Measurements from ENCODE around the gene INSL3.
"Not testable (repeated sequence)": the region's sequence is repeated elsewhere in the genome, so short reads cannot be mapped to it uniquely, and the experiment has no call there.

INSL3 gene

DNA sequence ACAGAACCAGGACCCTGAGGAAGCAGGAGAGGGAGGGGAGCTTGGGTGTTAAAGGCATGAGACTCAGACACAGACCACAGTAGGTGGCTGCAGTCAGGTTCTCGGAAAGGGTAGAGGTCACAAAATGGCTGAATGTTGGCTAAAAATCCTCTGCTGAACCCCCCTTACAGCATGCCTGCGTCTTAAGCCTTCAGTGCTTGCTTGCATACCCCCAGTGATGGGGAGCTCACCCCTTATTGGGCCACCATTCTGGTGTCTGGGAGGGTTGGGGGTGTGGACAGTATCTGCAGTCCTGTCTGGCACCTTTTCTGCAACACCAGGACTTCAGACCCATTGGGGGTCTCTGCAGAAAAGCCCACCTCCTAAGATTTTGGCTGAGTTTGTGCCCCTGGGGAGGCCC is 40.5 kb downstream of the INSL3 start:
- Histone ChIP-seq H3K4me1 (ENCODE audit: control insufficient read depth, low read length) (peaks cover 34% of the 10 kb centered on the region), H3K4me3 (ENCODE audit: low read length) (no peak overlapping the region), H3K79me2 (ENCODE audit: control insufficient read depth, low read length) (no peaks in the 10 kb centered on the region), H3K4me2 (ENCODE audit: low read length) (no peak overlapping the region), H3K9me2 (replicated peaks; ENCODE audit: control insufficient read depth, low read length) (no peaks in the 10 kb centered on the region), H3K9me3 (ENCODE audit: control insufficient read depth, insufficient read depth, low read length) (no peaks in the 10 kb centered on the region), H3F3A (ENCODE audit: control insufficient read depth, insufficient read depth) (peaks cover 2% of the 10 kb centered on the region), H3K36me3 (ENCODE audit: control insufficient read depth, low read length) (peaks cover 63% of the 10 kb centered on the region), H3K27me3 (ENCODE audit: control insufficient read depth, low read length) (no peaks in the 10 kb centered on the region), H3K27ac (ENCODE audit: low read depth, low read length) (no peak overlapping the region), H4K20me1 (ENCODE audit: control insufficient read depth, insufficient read depth, low read depth, low read length) (peaks cover 4% of the 10 kb centered on the region; the same call in 1 of the 2 replicates)
- no peak for TF ChIP-seq EZH2phosphoT487 (IDR thresholded peaks at IDR 0.05; ENCODE audit: borderline replicate concordance, low read length)
- TF ChIP-seq, protein P1, sequence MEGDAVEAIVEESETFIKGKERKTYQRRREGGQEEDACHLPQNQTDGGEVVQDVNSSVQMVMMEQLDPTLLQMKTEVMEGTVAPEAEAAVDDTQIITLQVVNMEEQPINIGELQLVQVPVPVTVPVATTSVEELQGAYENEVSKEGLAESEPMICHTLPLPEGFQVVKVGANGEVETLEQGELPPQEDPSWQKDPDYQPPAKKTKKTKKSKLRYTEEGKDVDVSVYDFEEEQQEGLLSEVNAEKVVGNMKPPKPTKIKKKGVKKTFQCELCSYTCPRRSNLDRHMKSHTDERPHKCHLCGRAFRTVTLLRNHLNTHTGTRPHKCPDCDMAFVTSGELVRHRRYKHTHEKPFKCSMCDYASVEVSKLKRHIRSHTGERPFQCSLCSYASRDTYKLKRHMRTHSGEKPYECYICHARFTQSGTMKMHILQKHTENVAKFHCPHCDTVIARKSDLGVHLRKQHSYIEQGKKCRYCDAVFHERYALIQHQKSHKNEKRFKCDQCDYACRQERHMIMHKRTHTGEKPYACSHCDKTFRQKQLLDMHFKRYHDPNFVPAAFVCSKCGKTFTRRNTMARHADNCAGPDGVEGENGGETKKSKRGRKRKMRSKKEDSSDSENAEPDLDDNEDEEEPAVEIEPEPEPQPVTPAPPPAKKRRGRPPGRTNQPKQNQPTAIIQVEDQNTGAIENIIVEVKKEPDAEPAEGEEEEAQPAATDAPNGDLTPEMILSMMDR (IDR thresholded peaks at IDR 0.05; ENCODE audit: low read depth, low read length, poor library complexity, severe bottlenecking) = no peak

DNA sequence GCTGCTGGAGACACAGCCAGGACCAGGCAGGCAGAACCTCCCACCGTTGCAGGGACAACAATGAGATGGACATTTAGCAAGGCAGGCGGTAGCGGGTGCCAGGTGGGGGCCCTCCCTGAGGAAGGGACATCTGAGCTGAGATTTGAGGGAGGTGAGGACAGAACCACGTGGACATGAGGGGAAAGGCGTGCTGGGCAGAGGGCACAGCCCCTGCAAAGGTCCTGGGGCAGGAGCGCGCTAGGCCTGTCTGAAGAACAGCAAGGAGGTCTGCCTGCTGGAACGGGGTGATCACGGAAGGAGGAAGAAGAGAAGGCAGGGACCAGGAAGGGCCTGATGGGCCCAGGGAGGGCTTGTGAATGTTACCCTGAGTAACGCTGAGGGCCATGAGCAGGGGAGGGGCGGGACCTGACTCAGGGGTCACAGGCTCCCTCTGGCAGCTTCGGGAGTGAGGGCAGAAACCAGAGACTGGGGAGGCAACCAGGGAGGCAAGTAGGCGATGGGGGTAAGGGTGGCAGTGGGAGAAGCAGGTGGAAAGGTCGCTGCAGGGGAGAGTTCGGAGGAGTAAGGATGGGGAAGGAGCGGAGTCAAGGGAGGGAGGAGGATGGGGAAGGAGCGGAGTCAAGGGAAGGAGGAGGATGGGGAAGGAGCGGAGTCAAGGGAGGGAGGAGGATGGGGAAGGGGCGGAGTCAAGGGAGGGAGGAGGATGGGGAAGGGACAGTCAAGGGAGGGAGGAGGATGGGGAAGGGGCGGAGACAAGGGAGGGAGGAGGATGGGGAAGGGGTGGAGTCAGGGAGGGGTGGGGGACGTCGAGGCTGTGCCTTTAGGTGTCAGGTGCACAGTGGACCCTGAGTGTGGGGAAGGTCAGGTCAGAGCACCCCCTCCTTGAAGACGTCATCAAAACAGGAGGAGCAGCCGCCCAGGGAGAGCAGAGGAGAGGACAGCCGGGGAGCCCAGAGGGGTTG is 42.1 kb downstream of the INSL3 start:
- H3F3A ChIP-seq (ENCODE audit: control insufficient read depth, insufficient read depth) = peaks cover 2% of the 10 kb centered on the region
- H3K9me3 ChIP-seq (ENCODE audit: control insufficient read depth, insufficient read depth, low read length) = no peaks in the 10 kb centered on the region
- no peaks in the 10 kb centered on the region for H3K79me2 ChIP-seq (ENCODE audit: control insufficient read depth, low read length)
- H3K27me3 ChIP-seq (ENCODE audit: control insufficient read depth, low read length) = no peaks in the 10 kb centered on the region
- TF ChIP-seq EZH2phosphoT487 (IDR thresholded peaks at IDR 0.05; ENCODE audit: borderline replicate concordance, low read length) = no peak
- TF ChIP-seq, protein P1 (IDR thresholded peaks at IDR 0.05; ENCODE audit: low read depth, low read length, poor library complexity, severe bottlenecking) = no peak
- no peaks in the 10 kb centered on the region for H3K9me2 ChIP-seq (replicated peaks; ENCODE audit: control insufficient read depth, low read length)
- peaks cover 46% of the 10 kb centered on the region for H3K4me1 ChIP-seq (ENCODE audit: control insufficient read depth, low read length)
- no peak overlapping the region for H3K4me2 ChIP-seq (ENCODE audit: low read length)
- H3K4me3 ChIP-seq (ENCODE audit: low read length) = no peak overlapping the region
- no peaks in the 10 kb centered on the region; the same call in 1 of the 2 replicates for H4K20me1 ChIP-seq (ENCODE audit: control insufficient read depth, insufficient read depth, low read depth, low read length)
- no peak overlapping the region for H3K27ac ChIP-seq (ENCODE audit: low read depth, low read length)
- peaks cover 69% of the 10 kb centered on the region for H3K36me3 ChIP-seq (ENCODE audit: control insufficient read depth, low read length)

DNA sequence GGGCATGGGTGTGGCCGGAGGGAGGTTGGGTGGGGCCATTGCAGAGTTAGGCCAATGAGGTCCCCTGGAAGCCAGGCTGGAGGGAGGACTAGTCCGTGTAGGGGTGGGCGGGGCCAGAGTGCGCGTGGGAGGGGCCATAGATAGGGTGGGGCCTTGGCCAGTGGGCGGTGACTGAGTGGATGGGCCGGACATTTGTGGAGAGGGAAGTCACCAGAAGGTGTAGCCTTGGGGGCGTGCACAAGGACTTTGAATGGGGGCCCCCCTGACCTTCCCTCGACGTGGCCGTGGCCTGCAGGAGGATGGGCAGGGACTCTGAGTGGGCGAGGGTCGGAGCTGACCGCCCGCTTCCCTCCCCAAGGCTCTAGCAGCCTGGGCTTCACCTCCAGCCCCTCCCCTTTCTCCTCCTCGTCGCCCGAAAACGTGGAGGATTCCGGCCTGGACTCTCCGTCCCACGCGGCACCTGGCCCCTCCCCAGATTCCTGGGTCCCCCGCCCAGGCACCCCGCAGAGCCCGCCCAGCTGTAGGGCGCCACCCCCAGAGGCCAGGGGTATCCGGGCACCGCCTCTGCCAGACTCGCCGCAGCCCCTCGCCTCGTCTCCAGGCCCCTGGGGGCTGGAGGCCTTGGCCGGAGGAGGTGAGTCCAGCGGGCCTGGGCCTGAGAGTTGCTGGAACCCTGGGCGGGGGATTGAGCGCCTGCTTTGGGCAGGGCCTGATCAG is 42.9 kb downstream of the INSL3 start:
- Histone ChIP-seq H3K4me1 (ENCODE audit: control insufficient read depth, low read length) (peaks cover 46% of the 10 kb centered on the region), H3K4me2 (ENCODE audit: low read length) (no peak overlapping the region), H3K4me3 (ENCODE audit: low read length) (no peak overlapping the region), H3K9me3 (ENCODE audit: control insufficient read depth, insufficient read depth, low read length) (no peaks in the 10 kb centered on the region), H3K27ac (ENCODE audit: low read depth, low read length) (no peak overlapping the region), H4K20me1 (ENCODE audit: control insufficient read depth, insufficient read depth, low read depth, low read length) (no peaks in the 10 kb centered on the region), H3K79me2 (ENCODE audit: control insufficient read depth, low read length) (no peaks in the 10 kb centered on the region), H3K9me2 (replicated peaks; ENCODE audit: control insufficient read depth, low read length) (no peaks in the 10 kb centered on the region), H3K27me3 (ENCODE audit: control insufficient read depth, low read length) (no peaks in the 10 kb centered on the region), H3K36me3 (ENCODE audit: control insufficient read depth, low read length) (peaks cover 68% of the 10 kb centered on the region), H3F3A (ENCODE audit: control insufficient read depth, insufficient read depth) (peaks cover 2% of the 10 kb centered on the region)
- TF ChIP-seq, protein P1 (IDR thresholded peaks at IDR 0.05; ENCODE audit: low read depth, low read length, poor library complexity, severe bottlenecking) = no peak
- TF ChIP-seq EZH2phosphoT487 (IDR thresholded peaks at IDR 0.05; ENCODE audit: borderline replicate concordance, low read length) = no peak

DNA sequence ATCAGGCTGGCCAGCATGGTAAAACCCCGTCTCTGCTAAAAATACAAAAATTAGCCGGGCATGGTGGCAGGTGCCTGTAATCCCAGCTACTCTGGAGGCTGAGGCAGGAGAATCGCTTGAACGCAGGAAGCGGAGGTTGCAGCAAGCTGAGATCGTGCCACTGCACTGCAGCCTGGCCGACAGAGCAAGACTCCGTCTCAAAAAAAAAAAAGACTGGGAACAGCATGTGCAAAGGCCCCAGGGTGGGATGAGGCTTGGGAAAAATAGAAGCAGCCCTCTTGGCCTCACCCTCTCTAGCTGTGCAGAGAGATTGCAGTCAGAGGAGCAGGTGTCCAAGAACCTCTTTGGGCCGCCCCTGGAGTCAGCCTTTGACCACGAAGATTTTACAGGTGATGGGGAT is 43.5 kb downstream of the INSL3 start:
- H3K4me3 ChIP-seq (ENCODE audit: low read length); H3K9me2 ChIP-seq (replicated peaks; ENCODE audit: control insufficient read depth, low read length); H3K79me2 ChIP-seq (ENCODE audit: control insufficient read depth, low read length); H3K9me3 ChIP-seq (ENCODE audit: control insufficient read depth, insufficient read depth, low read length); H3K27ac ChIP-seq (ENCODE audit: low read depth, low read length); H3F3A ChIP-seq (ENCODE audit: control insufficient read depth, insufficient read depth); H3K4me2 ChIP-seq (ENCODE audit: low read length); H3K27me3 ChIP-seq (ENCODE audit: control insufficient read depth, low read length); H4K20me1 ChIP-seq (ENCODE audit: control insufficient read depth, insufficient read depth, low read depth, low read length): not testable (repeated sequence)
- Histone ChIP-seq H3K4me1 (ENCODE audit: control insufficient read depth, low read length) (peaks cover 46% of the 10 kb centered on the region), H3K36me3 (ENCODE audit: control insufficient read depth, low read length) (peaks cover 74% of the 10 kb centered on the region)
